ENCODE results near the gene SPATA9.
"Not testable (repeated sequence)": the region's sequence is repeated elsewhere in the genome, so short reads cannot be mapped to it uniquely, and the experiment has no call there.

The SPATA9 gene

GRCh38 chr5:95643152-95643551 is 39.6 kb downstream of the SPATA9 start:
- no peak for DNase-seq

- DNase-seq: no peak
These were observed 41.0 kb downstream of the SPATA9 start for GRCh38 chr5:95641741-95642220.

GRCh38 chr5:95638632-95639031 is 44.2 kb downstream of the SPATA9 start:
- DNase-seq: no peak

- no peak for DNase-seq
These were observed 48.7 kb downstream of the SPATA9 start for GRCh38 chr5:95634081-95634480.

GRCh38 chr5:95633671-95634070 is 49.1 kb downstream of the SPATA9 start:
- no peak for DNase-seq

- DNase-seq: not testable (repeated sequence)
These were observed 49.8 kb downstream of the SPATA9 start for GRCh38 chr5:95632942-95633341.

- DNase-seq: peak; percentile 60
These were observed 50.7 kb downstream of the SPATA9 start for GRCh38 chr5:95631991-95632675.

GRCh38 chr5:95631255-95631958 is 51.4 kb downstream of the SPATA9 start:
- no peak for DNase-seq

GRCh38 chr5:95630394-95630917 is 52.3 kb downstream of the SPATA9 start:
- DNase-seq: no peak

GRCh38 chr5:95628933-95629332 is 53.9 kb downstream of the SPATA9 start:
- no peak for DNase-seq

GRCh38 chr5:95627971-95628810 is 54.6 kb downstream of the SPATA9 start:
- DNase-seq: no peak

- no peak for DNase-seq
These were observed 56.1 kb downstream of the SPATA9 start for GRCh38 chr5:95626701-95627100.

GRCh38 chr5:95624368-95624767 is 58.4 kb downstream of the SPATA9 start:
- DNase-seq: no peak

- DNase-seq: no peak
These were observed 59.1 kb downstream of the SPATA9 start for GRCh38 chr5:95623706-95624105.

- no peak for DNase-seq
These were observed 60.8 kb downstream of the SPATA9 start for GRCh38 chr5:95621839-95622629.

GRCh38 chr5:95620870-95621838 is 61.6 kb downstream of the SPATA9 start:
- peak; percentile 51 for DNase-seq

- DNase-seq: peak; percentile 70
These were observed 62.5 kb downstream of the SPATA9 start, which contains the start of gene GPR150 for GRCh38 chr5:95620030-95620869. Gene GPR150, plus strand, starts transcription at chr5:95620087. Its CDS starts 189 bp downstream, at chr5:95620276.

- no peak for DNase-seq
These were observed 63.2 kb downstream of the SPATA9 start for GRCh38 chr5:95619514-95620029.

- no peak for DNase-seq
These were observed 63.7 kb downstream of the SPATA9 start for GRCh38 chr5:95619096-95619495.

- DNase-seq: no peak
These were observed 65.7 kb downstream of the SPATA9 start for GRCh38 chr5:95617057-95617456.

Measured in stimulated activated CD4-positive, alpha-beta T cell treated with anti-CD3 and anti-CD28 coated beads, Interleukin-4, amount 100 ng/mL, for 1 hour (primary cell).